Heart left ventricle (tissue), 16 donors: ENCODE data around the gene TPP2. TPM values are rescaled to one million over a fixed set of nuclear protein-coding genes. Genes with fewer than 3 reads are reported as not detected.

ENCODE experiments used
- ATAC-seq, 4 donors: fragments of 200-7000 bp; cut with Tn5 transposase; one replicate each; pipeline ENCODE4 v1.9.1; 2020 to 2022; ENCODE audit warnings: moderate library complexity in 4 of 4, mild to moderate bottlenecking in 3 of 4, moderate number of reproducible peaks in 1 of 4
- DNase-seq, 5 donors: peaks; one replicate each; pipeline ENCODE4 v3.0.0-alpha.2; 2020
- H3K27ac ChIP-seq, 12 donors: fragments of 200-600 bp; sonication (generic) in 4 of 12; one replicate each; pipeline versions ENCODE4 v1.5.0 to v1.8.0; 2016 to 2022; ENCODE audit warnings: mild to moderate bottlenecking in 2 of 12
- H3K27me3 ChIP-seq, 9 donors: fragments of 200-600 bp; sonication (generic) in 2 of 9; one replicate each; pipeline versions ENCODE4 v1.5.1 to v1.8.0; 2016 to 2022; ENCODE audit warnings: mild to moderate bottlenecking in 3 of 9
- H3K36me3 ChIP-seq, 9 donors: fragments of 200-600 bp; sonication (generic) in 2 of 9; one replicate each; pipeline versions ENCODE4 v1.5.0 to v1.8.0; 2018 to 2022; ENCODE audit warnings: mild to moderate bottlenecking in 2 of 9
- H3K4me1 ChIP-seq, 12 donors: fragments of 200-600 bp; sonication (generic) in 4 of 12; one replicate each; pipeline versions ENCODE4 v1.5.0 to v1.8.0; 2016 to 2022; ENCODE audit warnings: mild to moderate bottlenecking in 3 of 12
- H3K4me3 ChIP-seq, 12 donors: fragments of 200-600 bp; sonication (generic) in 4 of 12; one replicate each; pipeline versions ENCODE4 v1.5.0 to v1.8.0; 2017 to 2022; ENCODE audit warnings: mild to moderate bottlenecking in 9 of 12, moderate library complexity in 4 of 12
- H3K9me3 ChIP-seq, 12 donors: fragments of 200-600 bp; sonication (generic) in 4 of 12; one replicate each; pipeline versions ENCODE4 v1.5.0 to v1.8.0; 2016 to 2022; ENCODE audit warnings: mild to moderate bottlenecking in 1 of 12
- CTCF ChIP-seq, 12 donors: fragments of 200-600 bp; sonication (generic) in 4 of 12; IDR thresholded peaks; one replicate each; pipeline versions ENCODE4 v1.5.0 to v1.8.0; 2018 to 2022; ENCODE audit warnings: antibody characterized with exemption in 12 of 12, mild to moderate bottlenecking in 5 of 12
- POLR2A ChIP-seq, 2 donors: fragments of 450-650 bp; IDR thresholded peaks; one replicate each; pipeline ENCODE4 v1.6.1; 2017; ENCODE audit warnings: antibody characterized with exemption in 2 of 2, mild to moderate bottlenecking in 2 of 2, moderate library complexity in 2 of 2
- WGBS, 4 donors: extraction: QIAGEN DNeasy Blood & Tissue Kit in 2 of 4; methylation state at CpG; one replicate each; pipeline versions ENCODE4 v1.1.5 to v1.1.7; 2013 to 2018; 5-methylcytosine and 5-hydroxymethylcytosine counted together
- intact Hi-C, 10 donors: fragments of 100-400 bp; cut with DNase I; formaldehyde crosslinking; loops; one replicate each; pipeline versions ENCODE4 v1.11.1 to v1.14.2; 2022
- polyA plus RNA-seq, 2 donors: library from polyadenylated mRNA; stranded (reverse); fragments of 200-250 nt; gene quantifications; one replicate each; pipeline ENCODE4 v1.2.3, GENCODE V29; 2013
- total RNA-seq, 9 donors: library from RNA; depleted of rRNA in 2 of 9; stranded (reverse); fragments of >200 nt in 2 of 9; fragmentation: NEBNext Ultra II Directional in 3 of 9; extraction: Animal tissue kit (Norgen Biotek cat#: 25700) in 3 of 9; gene quantifications; one replicate each; pipeline versions ENCODE4 v1.1.0 to v1.2.4, GENCODE V29; 2016 to 2023
- donor health status: ischemic (EF 13 %, LVEDD 7.1; RV severe dilation, severe dysfunction).
- donor health status: healthy with polysubstance abuse.
- donor health status: DM: no; HTN: yes; CAD: no.
- donor health status: DM: no; HTN: no; CAD: no.
- donor health status: ischemic (EF 25% LVEDD 6.9; RV normal size, moderate dysfunction).
- donor health status: ischemic (EF 25% LVEDD 5.7; RV mildly dilated, moderate dysfunction).
- donor health status: healthy.
- donor health status: DM: yes; HTN: yes; CAD: no.
- donor health status: ischemic (EF 35%, LVEDD 5.7; RV mildly dilated, moderate dysfunction).
- donor health status: nonischemic (EF 11% LVEDD 7.7; RV severe dilation, severe dysfunction).
- donor health status: DM: yes; HTN: yes; CAD: no.
- donor health status: PGD.
- donor health status: ischemic (EF 29% LVEDD 5.4; RV normal size, mild dysfunction).
- donor health status: nonischemic (EF 23%, LVEDD 6.1; RV moderate dilation, normal function).

TPP2 gene
- total and polyA plus RNA-seq, 11 donors = 13.0 to 37.9 (median 32.4) TPM

GRCh38 chr13:102697264-102697663 lies 100.5 kb downstream of the TPP2 start:
- WGBS, 4 donors = 75 to 90% (median 86%) methylated on average over 6 of the region's 6 CpGs
- Histone ChIP-seq H3K36me3 (no peaks in the 10 kb centered on the region), H3K27ac (no peak overlapping the region), H3K4me1 (peaks cover 0 to 9% (median 0%) of the 10 kb centered on the region in 12 donors), H3K9me3 (peaks cover 0 to 12% (median 0%) of the 10 kb centered on the region in 12 donors), H3K27me3 (peaks cover 0 to 12% (median 0%) of the 10 kb centered on the region in 9 donors), H3K4me3 (no peak overlapping the region)
- ATAC-seq (no peak), DNase-seq (no peak)
- intact Hi-C loops = no loop called here
- TF ChIP-seq POLR2A (IDR thresholded peaks at IDR 0.05) (no peak), CTCF (IDR thresholded peaks at IDR 0.05) (no peak)

DNA sequence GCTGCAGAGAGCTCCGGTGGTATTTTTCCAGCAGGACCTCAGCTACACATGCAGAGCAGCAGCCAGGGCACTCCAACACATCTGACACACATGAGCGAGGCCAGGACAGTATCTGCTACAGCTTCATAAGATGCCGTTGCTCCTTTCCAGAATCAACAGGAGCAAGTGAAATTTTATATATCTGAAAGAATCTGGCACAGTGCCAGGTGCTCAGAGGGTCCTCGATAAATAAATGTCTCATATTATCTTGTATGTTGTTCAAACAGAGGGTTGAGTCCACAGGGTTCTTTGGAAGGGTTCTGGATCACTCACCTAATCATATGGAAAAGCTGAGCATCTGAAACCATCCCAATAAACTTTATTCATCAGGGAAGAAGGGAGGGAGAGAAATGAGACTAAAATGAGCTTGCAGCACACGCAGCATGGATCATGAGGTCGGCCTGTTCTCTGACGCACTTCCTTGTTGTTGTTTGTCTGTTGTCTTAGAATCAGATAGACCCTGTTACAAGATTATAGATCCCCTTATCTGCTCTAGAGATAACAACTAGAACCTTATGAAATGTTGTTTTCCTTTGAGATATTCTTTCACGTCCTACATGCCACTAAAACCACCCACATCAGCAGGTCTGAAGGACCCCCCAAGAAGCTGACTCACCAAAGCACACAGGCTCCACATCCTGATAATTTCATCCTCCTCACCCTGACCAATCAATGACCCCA lies 101.3 kb downstream of the TPP2 start:
- intact Hi-C loops = no loop called here
- peaks cover 0 to 12% (median 0%) of the 10 kb centered on the region in 12 donors for H3K9me3 ChIP-seq
- H3K4me1 ChIP-seq = peaks cover 0 to 9% (median 0%) of the 10 kb centered on the region in 12 donors
- H3K27ac ChIP-seq = no peak overlapping the region
- ATAC-seq (no peak), DNase-seq (no peak)
- TF ChIP-seq POLR2A (IDR thresholded peaks at IDR 0.05) = no peak
- no peak for TF ChIP-seq CTCF (IDR thresholded peaks at IDR 0.05)
- H3K36me3 ChIP-seq = no peaks in the 10 kb centered on the region
- no peak overlapping the region for H3K4me3 ChIP-seq
- WGBS, 4 donors = 83 to 89% (median 87%) methylated on average over 8 of the region's 8 CpGs
- peaks cover 0 to 10% (median 0%) of the 10 kb centered on the region in 9 donors for H3K27me3 ChIP-seq

- 81 to 91% (median 88%) methylated on average over 2 of the region's 2 CpGs for WGBS, 4 donors
- Histone ChIP-seq H3K36me3 (no peaks in the 10 kb centered on the region), H3K27ac (no peak overlapping the region), H3K4me1 (peaks cover 0 to 9% (median 0%) of the 10 kb centered on the region in 12 donors), H3K9me3 (peaks cover 0 to 12% (median 0%) of the 10 kb centered on the region in 12 donors), H3K4me3 (no peak overlapping the region), H3K27me3 (peaks cover 0 to 4% (median 0%) of the 10 kb centered on the region in 9 donors)
- TF ChIP-seq CTCF (IDR thresholded peaks at IDR 0.05) (no peak), POLR2A (IDR thresholded peaks at IDR 0.05) (no peak)
- DNase-seq (no peak), ATAC-seq (no peak)
- intact Hi-C loops = no loop called here
Measured at GRCh38 chr13:102698649-102698980, 101.8 kb downstream of the TPP2 start.

DNA sequence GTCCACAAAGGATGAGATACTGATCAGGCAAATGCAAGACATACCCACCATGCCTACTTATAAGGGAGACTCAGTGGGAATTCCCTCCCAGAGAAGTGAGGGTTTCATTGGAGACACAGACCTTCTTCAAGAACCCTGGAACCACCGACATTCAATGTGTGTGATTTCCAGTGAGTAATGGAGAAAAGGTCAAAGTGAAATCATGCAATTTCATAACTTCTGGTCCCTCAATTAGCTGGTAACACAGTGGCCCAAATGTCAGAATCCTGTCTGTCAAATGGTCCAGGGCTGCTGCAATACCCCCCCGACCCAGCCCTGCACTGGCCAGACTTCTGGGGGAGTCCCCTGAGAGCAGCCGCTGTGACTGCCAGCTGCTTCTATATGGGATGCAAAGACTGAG lies 102.7 kb downstream of the TPP2 start:
- Histone ChIP-seq H3K36me3 (no peaks in the 10 kb centered on the region), H3K27ac (no peak overlapping the region), H3K4me1 (peaks cover 0 to 9% (median 0%) of the 10 kb centered on the region in 12 donors), H3K9me3 (peaks cover 0 to 12% (median 0%) of the 10 kb centered on the region in 12 donors), H3K4me3 (no peak overlapping the region), H3K27me3 (peaks cover 0 to 4% (median 0%) of the 10 kb centered on the region in 9 donors)
- 66 to 85% (median 80%) methylated on average over 3 of the region's 3 CpGs for WGBS, 4 donors
- intact Hi-C loops = no loop called here
- no peak for ATAC-seq
- DNase-seq = no peak
- TF ChIP-seq CTCF (IDR thresholded peaks at IDR 0.05) (no peak), POLR2A (IDR thresholded peaks at IDR 0.05) (no peak)
